WTC11 (cell line): Measurements from ENCODE around the gene ADD2. TPM values are rescaled to one million over a fixed set of nuclear protein-coding genes. Genes with fewer than 3 reads are reported as not detected.

ENCODE experiments used
- ATAC-seq: fragments of 200-7000 bp; cut with Tn5 transposase; 2 replicates; pipeline ENCODE4 v1.10.0; 2021; ENCODE audit warnings: mild to moderate bottlenecking, moderate library complexity
- CTCF ChIA-PET: fragments of 300-600 bp; sonication (Branson Sonifier 250); formaldehyde crosslinking; loops from one replicate; lab custom pipeline; 2021; ENCODE audit warnings: antibody characterized with exemption; lab: Charles Lee
- POLR2A ChIA-PET: fragments of 350-600 bp; sonication (Branson Sonifier 250); formaldehyde crosslinking; loops from one replicate; lab custom pipeline; 2021; ENCODE audit warnings: antibody characterized with exemption; lab: Charles Lee
- DNase-seq: peaks from one replicate; pipeline ENCODE4 v3.0.0; 2021; ENCODE audit warnings: low spot score
- H3K27ac Mint-ChIP-seq: 2 replicates; pipeline ENCODE4 v1.8.0; 2021; ENCODE audit warnings: mixed read lengths
- H3K27me3 Mint-ChIP-seq: 2 replicates; pipeline ENCODE4 v1.8.0; 2021; ENCODE audit warnings: low read depth, mild to moderate bottlenecking, moderate library complexity, mixed read lengths
- H3K36me3 Mint-ChIP-seq: 2 replicates; pipeline ENCODE4 v1.8.0; 2021; ENCODE audit warnings: mixed read lengths
- H3K4me1 Mint-ChIP-seq: 2 replicates; pipeline ENCODE4 v1.8.0; 2022; ENCODE audit warnings: mixed read lengths
- H3K4me3 Mint-ChIP-seq: 2 replicates; pipeline ENCODE4 v1.8.0; 2021; ENCODE audit warnings: mild to moderate bottlenecking, moderate library complexity, mixed read lengths
- H3K9me3 Mint-ChIP-seq: 2 replicates; pipeline ENCODE4 v1.8.0; 2021; ENCODE audit warnings: mixed read lengths
- ETV6 ChIP-seq: sonication (generic); formaldehyde crosslinking; IDR thresholded peaks from 2 replicates; pipeline ENCODE4 v1.8.1; 2022; ENCODE audit warnings: mild to moderate bottlenecking, missing genetic modification reagents
- FOXK1 ChIP-seq: sonication (generic); formaldehyde crosslinking; IDR thresholded peaks from 2 replicates; pipeline ENCODE4 v1.8.0; 2022; ENCODE audit warnings: mild to moderate bottlenecking, moderate library complexity, missing genetic modification reagents
- FOXP1 ChIP-seq: sonication (generic); formaldehyde crosslinking; IDR thresholded peaks from 2 replicates; pipeline ENCODE4 v1.8.0; 2022; ENCODE audit warnings: missing genetic modification reagents, mild to moderate bottlenecking, moderate library complexity, borderline replicate concordance
- MYBL2 ChIP-seq: sonication (generic); formaldehyde crosslinking; IDR thresholded peaks from 2 replicates; pipeline ENCODE4 v1.8.1; 2023; ENCODE audit warnings: mild to moderate bottlenecking, moderate library complexity, missing genetic modification reagents
- SMAD3 ChIP-seq: sonication (generic); formaldehyde crosslinking; IDR thresholded peaks from 2 replicates; pipeline ENCODE4 v1.8.0; 2022; ENCODE audit warnings: missing genetic modification reagents, mild to moderate bottlenecking, borderline replicate concordance
- TCF7 ChIP-seq: sonication (generic); formaldehyde crosslinking; IDR thresholded peaks from 2 replicates; pipeline ENCODE4 v1.8.0; 2022; ENCODE audit warnings: mild to moderate bottlenecking, low read depth, missing genetic modification reagents, moderate library complexity
- TEAD1 ChIP-seq: sonication (generic); formaldehyde crosslinking; IDR thresholded peaks from 2 replicates; pipeline ENCODE4 v1.8.0; 2022; ENCODE audit warnings: mild to moderate bottlenecking, missing genetic modification reagents
- ZNF232 ChIP-seq: sonication (generic); formaldehyde crosslinking; IDR thresholded peaks from 2 replicates; pipeline ENCODE4 v1.8.0; 2022; ENCODE audit warnings: mild to moderate bottlenecking, missing genetic modification reagents
- ZNF423 ChIP-seq: fragments of 250-450 bp; sonication (Bioruptor Pico); IDR thresholded peaks from 2 replicates; pipeline ENCODE4 v2.1.2; 2022; ENCODE audit warnings: mild to moderate bottlenecking, moderate library complexity
- ZNF671 ChIP-seq: fragments of 250-450 bp; sonication (Bioruptor Pico); IDR thresholded peaks from 2 replicates; pipeline ENCODE4 v1.8.0; 2021; ENCODE audit warnings: mild to moderate bottlenecking
- total RNA-seq: library from RNA; stranded (reverse); gene quantifications from 3 replicates; pipeline ENCODE4 v1.2.3, GENCODE V29; 2021
- TF ChIP-seq, protein P1 (sequence below): sonication (generic); formaldehyde crosslinking; IDR thresholded peaks from 2 replicates; pipeline ENCODE4 v1.8.1; 2022; ENCODE audit warnings: mild to moderate bottlenecking, moderate library complexity, missing genetic modification reagents
- TF ChIP-seq, protein P2 (sequence below): sonication (generic); formaldehyde crosslinking; conservative IDR thresholded peaks from 2 replicates; pipeline ENCODE4 v1.8.1; 2022; ENCODE audit warnings: mild to moderate bottlenecking, missing genetic modification reagents
- TF ChIP-seq, protein P3 (sequence below): sonication (generic); formaldehyde crosslinking; IDR thresholded peaks from 2 replicates; pipeline ENCODE4 v1.8.1; 2022; ENCODE audit warnings: mild to moderate bottlenecking, missing genetic modification reagents, moderate library complexity, borderline replicate concordance
- TF ChIP-seq, protein P4 (sequence below): fragments of 250-450 bp; sonication (Bioruptor Pico); IDR thresholded peaks from 2 replicates; pipeline ENCODE4 v1.9.0; 2021; ENCODE audit warnings: moderate library complexity, mild to moderate bottlenecking, inconsistent platforms, borderline replicate concordance
- TF ChIP-seq, protein P5 (sequence below): sonication (generic); formaldehyde crosslinking; IDR thresholded peaks from 2 replicates; pipeline ENCODE4 v1.8.0; 2023; ENCODE audit warnings: missing genetic modification reagents, mild to moderate bottlenecking, borderline replicate concordance
- TF ChIP-seq, protein P6 (sequence below): fragments of 200-600 bp; IDR thresholded peaks from 2 replicates; pipeline ENCODE4 v1.8.0; 2022; ENCODE audit warnings: antibody characterized with exemption
- TF ChIP-seq, protein P7 (sequence below): fragments of 250-450 bp; sonication (Bioruptor Pico); conservative IDR thresholded peaks from 2 replicates; pipeline ENCODE4 v1.9.0; 2021; ENCODE audit warnings: mild to moderate bottlenecking
- TF ChIP-seq, protein P8 (sequence below): sonication (generic); formaldehyde crosslinking; IDR thresholded peaks from 2 replicates; pipeline ENCODE4 v1.8.1; 2022; ENCODE audit warnings: low read depth, missing genetic modification reagents, borderline replicate concordance

ADD2 gene
- total RNA-seq, 1 experiment from 2014 or later, result 196 TPM

DNA sequence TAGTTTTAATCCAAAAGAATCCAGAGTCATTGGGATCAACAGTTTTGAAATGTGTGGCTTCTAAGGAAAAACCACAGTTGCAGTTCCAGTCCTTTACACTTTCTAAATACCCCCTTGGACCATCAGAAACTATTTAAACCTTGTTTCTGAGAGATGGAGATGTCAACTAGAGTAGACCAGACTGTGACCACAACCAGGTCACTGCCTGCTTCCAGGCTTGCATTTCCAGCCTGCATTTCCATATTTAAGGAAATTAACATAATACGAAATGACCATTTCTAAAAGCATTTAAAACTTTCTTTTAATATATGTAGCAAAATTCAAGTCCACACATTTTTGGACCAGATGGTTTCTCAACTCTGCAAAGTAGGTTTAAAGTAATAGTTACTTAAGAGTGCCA, 38.4 kb downstream of the ADD2 start:
- ATAC-seq (no peak), DNase-seq (no peak)
- TF ChIP-seq, protein P1, sequence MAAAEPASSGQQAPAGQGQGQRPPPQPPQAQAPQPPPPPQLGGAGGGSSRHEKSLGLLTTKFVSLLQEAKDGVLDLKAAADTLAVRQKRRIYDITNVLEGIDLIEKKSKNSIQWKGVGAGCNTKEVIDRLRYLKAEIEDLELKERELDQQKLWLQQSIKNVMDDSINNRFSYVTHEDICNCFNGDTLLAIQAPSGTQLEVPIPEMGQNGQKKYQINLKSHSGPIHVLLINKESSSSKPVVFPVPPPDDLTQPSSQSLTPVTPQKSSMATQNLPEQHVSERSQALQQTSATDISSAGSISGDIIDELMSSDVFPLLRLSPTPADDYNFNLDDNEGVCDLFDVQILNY, result no peak
- TF ChIP-seq, protein P2, sequence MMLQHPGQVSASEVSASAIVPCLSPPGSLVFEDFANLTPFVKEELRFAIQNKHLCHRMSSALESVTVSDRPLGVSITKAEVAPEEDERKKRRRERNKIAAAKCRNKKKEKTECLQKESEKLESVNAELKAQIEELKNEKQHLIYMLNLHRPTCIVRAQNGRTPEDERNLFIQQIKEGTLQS (CRISPR knock-in tag), result no peak
- no peak for TF ChIP-seq FOXK1 (CRISPR knock-in tag)
- TF ChIP-seq, protein P3, sequence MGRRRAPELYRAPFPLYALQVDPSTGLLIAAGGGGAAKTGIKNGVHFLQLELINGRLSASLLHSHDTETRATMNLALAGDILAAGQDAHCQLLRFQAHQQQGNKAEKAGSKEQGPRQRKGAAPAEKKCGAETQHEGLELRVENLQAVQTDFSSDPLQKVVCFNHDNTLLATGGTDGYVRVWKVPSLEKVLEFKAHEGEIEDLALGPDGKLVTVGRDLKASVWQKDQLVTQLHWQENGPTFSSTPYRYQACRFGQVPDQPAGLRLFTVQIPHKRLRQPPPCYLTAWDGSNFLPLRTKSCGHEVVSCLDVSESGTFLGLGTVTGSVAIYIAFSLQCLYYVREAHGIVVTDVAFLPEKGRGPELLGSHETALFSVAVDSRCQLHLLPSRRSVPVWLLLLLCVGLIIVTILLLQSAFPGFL (CRISPR knock-in tag), result no peak
- TF ChIP-seq, protein P4, sequence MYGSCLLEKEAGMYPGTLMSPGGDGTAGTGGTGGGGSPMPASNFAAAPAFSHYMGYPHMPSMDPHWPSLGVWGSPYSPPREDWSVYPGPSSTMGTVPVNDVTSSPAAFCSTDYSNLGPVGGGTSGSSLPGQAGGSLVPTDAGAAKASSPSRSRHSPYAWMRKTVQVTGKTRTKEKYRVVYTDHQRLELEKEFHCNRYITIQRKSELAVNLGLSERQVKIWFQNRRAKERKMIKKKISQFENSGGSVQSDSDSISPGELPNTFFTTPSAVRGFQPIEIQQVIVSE, result no peak
- no peak for TF ChIP-seq MYBL2 (CRISPR knock-in tag)
- TF ChIP-seq, protein P5, sequence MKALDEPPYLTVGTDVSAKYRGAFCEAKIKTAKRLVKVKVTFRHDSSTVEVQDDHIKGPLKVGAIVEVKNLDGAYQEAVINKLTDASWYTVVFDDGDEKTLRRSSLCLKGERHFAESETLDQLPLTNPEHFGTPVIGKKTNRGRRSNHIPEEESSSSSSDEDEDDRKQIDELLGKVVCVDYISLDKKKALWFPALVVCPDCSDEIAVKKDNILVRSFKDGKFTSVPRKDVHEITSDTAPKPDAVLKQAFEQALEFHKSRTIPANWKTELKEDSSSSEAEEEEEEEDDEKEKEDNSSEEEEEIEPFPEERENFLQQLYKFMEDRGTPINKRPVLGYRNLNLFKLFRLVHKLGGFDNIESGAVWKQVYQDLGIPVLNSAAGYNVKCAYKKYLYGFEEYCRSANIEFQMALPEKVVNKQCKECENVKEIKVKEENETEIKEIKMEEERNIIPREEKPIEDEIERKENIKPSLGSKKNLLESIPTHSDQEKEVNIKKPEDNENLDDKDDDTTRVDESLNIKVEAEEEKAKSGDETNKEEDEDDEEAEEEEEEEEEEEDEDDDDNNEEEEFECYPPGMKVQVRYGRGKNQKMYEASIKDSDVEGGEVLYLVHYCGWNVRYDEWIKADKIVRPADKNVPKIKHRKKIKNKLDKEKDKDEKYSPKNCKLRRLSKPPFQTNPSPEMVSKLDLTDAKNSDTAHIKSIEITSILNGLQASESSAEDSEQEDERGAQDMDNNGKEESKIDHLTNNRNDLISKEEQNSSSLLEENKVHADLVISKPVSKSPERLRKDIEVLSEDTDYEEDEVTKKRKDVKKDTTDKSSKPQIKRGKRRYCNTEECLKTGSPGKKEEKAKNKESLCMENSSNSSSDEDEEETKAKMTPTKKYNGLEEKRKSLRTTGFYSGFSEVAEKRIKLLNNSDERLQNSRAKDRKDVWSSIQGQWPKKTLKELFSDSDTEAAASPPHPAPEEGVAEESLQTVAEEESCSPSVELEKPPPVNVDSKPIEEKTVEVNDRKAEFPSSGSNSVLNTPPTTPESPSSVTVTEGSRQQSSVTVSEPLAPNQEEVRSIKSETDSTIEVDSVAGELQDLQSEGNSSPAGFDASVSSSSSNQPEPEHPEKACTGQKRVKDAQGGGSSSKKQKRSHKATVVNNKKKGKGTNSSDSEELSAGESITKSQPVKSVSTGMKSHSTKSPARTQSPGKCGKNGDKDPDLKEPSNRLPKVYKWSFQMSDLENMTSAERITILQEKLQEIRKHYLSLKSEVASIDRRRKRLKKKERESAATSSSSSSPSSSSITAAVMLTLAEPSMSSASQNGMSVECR (CRISPR knock-in tag), result no peak
- no peaks in the 10 kb centered on the region for H3K27me3 Mint-ChIP-seq
- peaks cover 91% of the 10 kb centered on the region for H3K4me1 Mint-ChIP-seq
- no peaks in the 10 kb centered on the region for H3K9me3 Mint-ChIP-seq
- ChIA-PET CTCF (interaction anchor here (1.2 kb wide), 1 partner anchor 20 kb away, joined by 3 read pairs; no protein-coding TSS in a partner anchor), POLR2A (no interaction called here)
- H3K36me3 Mint-ChIP-seq, result no peaks in the 10 kb centered on the region
- peak overlapping the region; percentile 93 for H3K27ac Mint-ChIP-seq
- H3K4me3 Mint-ChIP-seq, result 0 out of 2 replicates have a peak overlapping the region, but pooled peaks have one; percentile 14

DNA sequence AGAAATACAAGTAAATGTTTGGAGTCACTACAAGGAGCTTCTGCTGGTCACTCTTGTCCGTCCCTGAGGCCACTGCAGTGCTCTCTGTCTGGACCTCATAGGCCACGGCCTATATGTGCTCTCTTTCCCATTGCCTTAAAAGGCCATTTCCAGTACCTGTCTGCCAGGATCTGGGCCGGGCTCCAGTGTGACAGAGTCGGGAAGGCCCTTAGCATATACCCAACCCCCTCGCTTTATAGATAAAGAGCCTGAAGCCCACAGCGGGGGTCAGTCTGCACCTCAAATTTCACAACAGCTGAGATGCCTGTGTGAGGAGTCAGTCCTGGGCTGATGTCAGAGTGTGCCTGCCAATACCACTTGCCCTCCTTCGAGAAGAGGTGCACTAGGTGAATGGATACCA, 39.9 kb downstream of the ADD2 start:
- peak; percentile 80 for ATAC-seq
- TF ChIP-seq ZNF232, result no peak
- TF ChIP-seq, protein P6, sequence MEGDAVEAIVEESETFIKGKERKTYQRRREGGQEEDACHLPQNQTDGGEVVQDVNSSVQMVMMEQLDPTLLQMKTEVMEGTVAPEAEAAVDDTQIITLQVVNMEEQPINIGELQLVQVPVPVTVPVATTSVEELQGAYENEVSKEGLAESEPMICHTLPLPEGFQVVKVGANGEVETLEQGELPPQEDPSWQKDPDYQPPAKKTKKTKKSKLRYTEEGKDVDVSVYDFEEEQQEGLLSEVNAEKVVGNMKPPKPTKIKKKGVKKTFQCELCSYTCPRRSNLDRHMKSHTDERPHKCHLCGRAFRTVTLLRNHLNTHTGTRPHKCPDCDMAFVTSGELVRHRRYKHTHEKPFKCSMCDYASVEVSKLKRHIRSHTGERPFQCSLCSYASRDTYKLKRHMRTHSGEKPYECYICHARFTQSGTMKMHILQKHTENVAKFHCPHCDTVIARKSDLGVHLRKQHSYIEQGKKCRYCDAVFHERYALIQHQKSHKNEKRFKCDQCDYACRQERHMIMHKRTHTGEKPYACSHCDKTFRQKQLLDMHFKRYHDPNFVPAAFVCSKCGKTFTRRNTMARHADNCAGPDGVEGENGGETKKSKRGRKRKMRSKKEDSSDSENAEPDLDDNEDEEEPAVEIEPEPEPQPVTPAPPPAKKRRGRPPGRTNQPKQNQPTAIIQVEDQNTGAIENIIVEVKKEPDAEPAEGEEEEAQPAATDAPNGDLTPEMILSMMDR, result no peak
- TF ChIP-seq MYBL2 (CRISPR knock-in tag), result no peak
- no peak for TF ChIP-seq ETV6 (CRISPR knock-in tag)
- TF ChIP-seq FOXP1, result no peak
- TF ChIP-seq, protein P7, sequence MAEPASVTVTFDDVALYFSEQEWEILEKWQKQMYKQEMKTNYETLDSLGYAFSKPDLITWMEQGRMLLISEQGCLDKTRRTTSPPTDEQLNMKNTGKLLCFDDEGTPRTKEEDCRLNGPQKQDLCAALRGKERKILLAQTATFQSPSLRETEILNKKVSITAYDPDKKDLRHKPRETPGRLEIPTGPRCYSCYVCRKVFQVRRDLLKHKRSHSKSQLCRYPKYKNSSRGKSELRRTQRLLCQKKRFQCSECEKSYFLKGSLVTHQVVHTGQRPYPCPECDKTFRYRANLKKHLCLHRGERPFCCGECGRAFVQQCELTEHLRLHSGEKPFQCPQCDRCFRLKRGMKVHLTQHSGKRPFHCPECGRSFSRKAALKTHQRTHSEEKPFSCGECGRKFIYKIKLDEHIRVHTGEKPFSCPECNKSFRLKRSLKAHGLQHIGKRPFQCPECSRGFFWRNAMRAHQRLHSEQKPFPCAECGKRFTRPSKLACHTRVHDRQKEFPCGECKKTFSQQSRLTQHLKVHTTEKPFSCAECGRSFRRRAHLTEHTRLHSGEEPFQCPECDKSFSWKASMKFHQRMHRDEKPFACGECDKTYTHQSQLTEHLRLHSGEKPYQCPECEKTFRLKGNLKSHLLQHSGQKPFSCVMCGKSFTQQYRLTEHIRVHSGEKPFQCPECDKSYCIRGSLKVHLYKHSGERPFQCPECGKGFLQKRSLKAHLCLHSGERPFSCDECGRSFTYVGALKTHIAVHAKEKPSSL (CRISPR knock-in tag), result no peak
- no peak for TF ChIP-seq TEAD1 (CRISPR knock-in tag)
- no peak for TF ChIP-seq TCF7 (CRISPR knock-in tag)
- TF ChIP-seq ZNF423 (CRISPR knock-in tag), result no peak
- TF ChIP-seq, protein P2 (CRISPR knock-in tag), result no peak
- no peak for TF ChIP-seq ZNF671 (CRISPR knock-in tag)
- TF ChIP-seq SMAD3 (CRISPR knock-in tag), result no peak
- TF ChIP-seq, protein P8, sequence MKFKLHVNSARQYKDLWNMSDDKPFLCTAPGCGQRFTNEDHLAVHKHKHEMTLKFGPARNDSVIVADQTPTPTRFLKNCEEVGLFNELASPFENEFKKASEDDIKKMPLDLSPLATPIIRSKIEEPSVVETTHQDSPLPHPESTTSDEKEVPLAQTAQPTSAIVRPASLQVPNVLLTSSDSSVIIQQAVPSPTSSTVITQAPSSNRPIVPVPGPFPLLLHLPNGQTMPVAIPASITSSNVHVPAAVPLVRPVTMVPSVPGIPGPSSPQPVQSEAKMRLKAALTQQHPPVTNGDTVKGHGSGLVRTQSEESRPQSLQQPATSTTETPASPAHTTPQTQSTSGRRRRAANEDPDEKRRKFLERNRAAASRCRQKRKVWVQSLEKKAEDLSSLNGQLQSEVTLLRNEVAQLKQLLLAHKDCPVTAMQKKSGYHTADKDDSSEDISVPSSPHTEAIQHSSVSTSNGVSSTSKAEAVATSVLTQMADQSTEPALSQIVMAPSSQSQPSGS (CRISPR knock-in tag), result no peak
- TF ChIP-seq, all 79 proteins: peak for 0
- peak; percentile 68 for DNase-seq
- POLR2A ChIA-PET, result no interaction called here
- CTCF ChIA-PET, result interaction anchor here (0.7 to 1.2 kb wide), 4 partner anchors 18 to 83 kb away, joined by 3 to 4 read pairs (median 3); partner anchors contain the start of gene ADD2
- H3K4me1 Mint-ChIP-seq, result peaks cover 87% of the 10 kb centered on the region
- no peaks in the 10 kb centered on the region for H3K36me3 Mint-ChIP-seq
- H3K27ac Mint-ChIP-seq, result peak overlapping the region; percentile 93
- H3K9me3 Mint-ChIP-seq, result no peaks in the 10 kb centered on the region
- H3K27me3 Mint-ChIP-seq, result no peaks in the 10 kb centered on the region
- no peak overlapping the region for H3K4me3 Mint-ChIP-seq
